HG03280 (cell line): ENCODE results near the gene KIAA1217.

Experiments
- ATAC-seq: cut with Tn5 transposase; IDR thresholded peaks from one replicate; pipeline ENCODE4 v1.9.1; 2021; ENCODE audit warnings: mild to moderate bottlenecking, moderate library complexity; ENCODE audit not compliant: unreplicated experiment

KIAA1217 gene

GRCh38 chr10:24394461-24395190 lies 185.7 kb downstream of the KIAA1217 start:
- peak; percentile 70 for ATAC-seq

GRCh38 chr10:24396396-24396795 lies 187.5 kb downstream of the KIAA1217 start:
- no peak for ATAC-seq

- ATAC-seq, result no peak
Observed at GRCh38 chr10:24397662-24398061, 188.7 kb downstream of the KIAA1217 start.

GRCh38 chr10:24404567-24404966 lies 195.6 kb downstream of the KIAA1217 start:
- no peak for ATAC-seq

- no peak for ATAC-seq
Observed at GRCh38 chr10:24405635-24406034, 196.7 kb downstream of the KIAA1217 start.

GRCh38 chr10:24406809-24407483 lies 198.0 kb downstream of the KIAA1217 start:
- ATAC-seq, result no peak

GRCh38 chr10:24407928-24408327 lies 199.0 kb downstream of the KIAA1217 start:
- no peak for ATAC-seq

- no peak for ATAC-seq
Observed at GRCh38 chr10:24408365-24408764, 199.4 kb downstream of the KIAA1217 start.

- ATAC-seq, result no peak
Observed at GRCh38 chr10:24414597-24414996, 205.7 kb downstream of the KIAA1217 start.

- no peak for ATAC-seq
Observed at GRCh38 chr10:24415455-24416125, 206.7 kb downstream of the KIAA1217 start.

- ATAC-seq, result no peak
Observed at GRCh38 chr10:24416248-24416647, 207.3 kb downstream of the KIAA1217 start.

GRCh38 chr10:24417053-24417452 lies 208.1 kb downstream of the KIAA1217 start:
- ATAC-seq, result no peak

- no peak for ATAC-seq
Observed at GRCh38 chr10:24418532-24418931, 209.6 kb downstream of the KIAA1217 start.

- no peak for ATAC-seq
Observed at GRCh38 chr10:24419066-24419465, 210.1 kb downstream of the KIAA1217 start.

- ATAC-seq, result no peak
Observed at GRCh38 chr10:24425151-24425550, 216.2 kb downstream of the KIAA1217 start.

GRCh38 chr10:24427678-24428409 lies 218.9 kb downstream of the KIAA1217 start:
- ATAC-seq, result no peak

GRCh38 chr10:24428410-24428782 lies 219.5 kb downstream of the KIAA1217 start:
- ATAC-seq, result no peak

GRCh38 chr10:24430591-24430990 lies 221.7 kb downstream of the KIAA1217 start:
- ATAC-seq, result no peak

GRCh38 chr10:24432478-24433416 lies 223.8 kb downstream of the KIAA1217 start:
- ATAC-seq, result no peak

- ATAC-seq, result no peak
Observed at GRCh38 chr10:24433705-24434104, 224.8 kb downstream of the KIAA1217 start.
